GM18498 (cell line): ENCODE measurements around the gene XRCC1.
"Not testable (repeated sequence)": the region's sequence is repeated elsewhere in the genome, so short reads cannot be mapped to it uniquely, and the experiment has no call there.

Experiments
- ATAC-seq: cut with Tn5 transposase; IDR thresholded peaks from one replicate; pipeline ENCODE4 v1.9.1; 2021; ENCODE audit warnings: mild to moderate bottlenecking, moderate library complexity; ENCODE audit not compliant: unreplicated experiment

The XRCC1 gene

DNA sequence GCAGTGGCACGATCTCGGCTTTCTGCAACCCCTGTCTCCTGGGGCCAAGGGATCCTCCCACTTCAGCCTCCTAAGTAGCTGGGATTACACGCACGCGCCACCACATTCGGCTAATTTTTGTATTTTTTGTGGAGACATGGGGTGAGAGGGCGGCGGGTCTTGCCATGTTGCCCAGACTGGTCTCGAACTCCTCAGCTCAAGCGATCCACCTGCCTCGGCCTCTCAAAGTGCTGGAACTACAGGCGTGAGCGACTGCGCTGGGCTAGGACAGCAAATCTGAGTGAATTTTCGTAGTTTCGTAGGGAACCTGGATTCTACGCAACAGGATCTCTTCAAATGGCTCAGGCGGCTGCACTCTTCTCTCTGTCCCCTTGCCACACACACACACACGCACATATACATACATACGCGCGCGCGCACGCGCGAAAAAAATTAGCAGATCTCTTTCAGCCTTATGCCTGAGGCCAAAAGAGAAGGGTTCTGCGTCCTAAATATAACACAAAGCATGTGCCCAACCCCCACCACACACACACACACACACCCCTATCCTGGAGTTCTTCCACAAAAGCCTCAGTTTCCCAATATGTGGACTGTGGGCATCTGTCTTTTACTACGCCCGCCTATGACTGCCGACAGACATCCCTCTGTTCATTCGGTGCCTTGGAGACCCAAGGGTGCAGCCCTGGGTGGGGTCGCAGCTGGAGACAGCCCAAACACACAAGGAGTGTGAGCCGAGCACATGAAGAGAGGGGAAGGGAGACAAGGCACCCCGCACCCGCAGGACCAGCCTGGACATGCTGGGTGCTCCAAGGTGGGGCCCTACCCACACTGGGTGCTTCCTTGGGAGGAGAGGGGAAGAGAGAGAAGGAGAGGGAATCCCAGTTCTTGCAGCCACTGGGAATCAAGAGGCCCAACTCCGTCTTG lies 890 bp upstream of the XRCC1 start:
- no peak for ATAC-seq

DNA sequence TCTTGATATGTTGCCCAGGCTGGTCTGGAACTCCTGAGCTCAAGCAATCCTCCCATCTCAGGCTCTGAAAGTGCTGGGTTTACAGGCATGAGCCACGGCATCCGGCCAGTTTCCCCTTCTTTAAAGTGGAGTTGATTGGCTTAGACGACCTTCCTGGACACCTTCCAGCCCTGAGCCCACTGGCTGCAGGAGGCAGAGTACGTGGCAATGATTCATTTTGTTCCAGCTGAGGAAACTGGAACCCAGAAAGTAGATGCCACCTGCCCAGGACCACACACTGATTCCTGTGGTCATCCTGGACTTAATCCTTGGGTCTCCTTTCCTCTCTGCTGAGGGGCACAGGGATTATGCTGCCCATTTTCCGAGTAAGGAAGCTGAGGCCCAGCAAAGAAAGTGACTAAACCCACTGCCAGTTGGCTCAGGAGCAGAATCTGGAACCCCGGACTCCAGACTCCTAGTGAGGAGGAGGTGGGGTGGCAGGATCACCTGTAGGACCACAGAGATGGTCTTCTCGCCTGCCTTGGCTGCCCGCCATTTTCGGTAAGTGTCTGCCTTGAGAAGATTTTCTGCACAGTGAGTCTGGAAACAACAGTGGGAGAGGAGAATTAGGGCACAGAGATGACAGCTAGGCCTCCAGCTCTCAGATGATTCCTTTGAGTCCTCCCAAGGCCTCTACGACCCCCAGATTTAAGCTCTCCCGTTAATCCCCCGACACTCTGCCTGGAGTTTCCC lies 737 bp downstream of the XRCC1 start:
- ATAC-seq = no peak

DNA sequence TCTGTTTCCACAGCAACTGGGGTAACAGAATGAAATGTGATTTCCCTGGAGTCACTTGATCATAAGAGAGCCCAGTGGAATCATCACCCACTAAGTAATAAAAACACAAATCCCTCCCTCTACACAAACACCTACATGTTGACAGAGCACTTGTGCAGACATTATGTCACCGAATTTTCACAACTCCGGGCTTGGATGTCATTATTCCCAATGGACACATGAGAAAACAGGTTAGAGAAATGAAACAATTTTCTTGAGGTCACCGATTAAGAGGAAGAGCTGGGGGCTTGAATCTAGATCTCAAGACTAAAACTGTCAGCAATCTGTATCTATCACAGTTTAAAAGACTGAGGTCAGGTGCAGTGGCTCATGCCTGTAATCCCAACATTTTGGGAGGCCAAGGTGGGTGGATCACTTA lies 3.1 kb downstream of the XRCC1 start:
- ATAC-seq = no peak

DNA sequence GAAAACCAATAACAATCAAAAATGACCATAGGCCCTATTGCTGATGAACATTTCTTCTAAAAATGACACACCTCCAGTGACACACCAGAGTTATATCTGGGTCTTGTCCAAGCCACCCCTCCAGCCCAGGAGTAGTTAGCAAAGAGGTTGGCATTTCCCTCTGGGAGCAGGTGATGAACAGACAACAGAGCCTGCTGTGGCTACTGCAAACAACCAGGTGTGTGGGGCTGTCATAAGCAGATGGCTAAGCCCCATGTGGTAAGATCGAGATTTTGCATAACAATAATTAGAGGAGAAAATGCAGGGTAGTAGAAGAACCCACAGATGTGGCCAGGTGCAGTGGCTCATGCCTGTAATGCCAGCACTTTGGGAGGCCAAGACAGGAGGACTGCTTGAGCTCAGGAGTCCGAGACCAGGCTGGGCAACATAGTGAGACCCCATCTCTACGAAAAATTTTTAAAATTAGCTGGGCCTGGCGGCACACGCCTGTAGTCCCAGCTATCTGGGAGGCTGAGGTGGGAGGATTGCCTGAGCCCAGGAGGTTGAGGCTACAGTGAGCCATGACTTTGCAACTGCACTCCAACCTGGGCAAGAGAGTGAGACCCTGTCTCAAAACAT lies 5.0 kb downstream of the XRCC1 start:
- ATAC-seq = no peak

DNA sequence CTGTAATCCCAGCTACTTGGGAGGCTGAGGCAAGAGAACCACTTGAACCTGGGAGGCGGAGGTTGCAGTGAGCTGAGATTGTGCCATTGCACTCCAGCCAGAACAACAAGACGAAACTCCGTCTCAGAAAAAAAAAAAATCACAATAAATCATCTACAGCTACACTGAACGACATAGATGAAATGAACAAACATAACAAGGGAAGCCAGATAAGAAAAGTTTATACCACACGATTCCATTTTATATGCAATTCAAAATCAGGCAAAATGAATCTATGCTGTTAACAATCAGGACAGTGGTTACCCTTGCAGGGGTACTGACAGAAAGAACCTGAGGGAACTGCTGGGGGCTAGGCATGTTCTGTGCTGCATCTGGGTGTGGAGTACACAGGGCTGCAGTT lies 5.7 kb downstream of the XRCC1 start:
- ATAC-seq = no peak

GRCh38 chr19:43564800-43565199 lies 10.5 kb downstream of the XRCC1 start:
- ATAC-seq = no peak

DNA sequence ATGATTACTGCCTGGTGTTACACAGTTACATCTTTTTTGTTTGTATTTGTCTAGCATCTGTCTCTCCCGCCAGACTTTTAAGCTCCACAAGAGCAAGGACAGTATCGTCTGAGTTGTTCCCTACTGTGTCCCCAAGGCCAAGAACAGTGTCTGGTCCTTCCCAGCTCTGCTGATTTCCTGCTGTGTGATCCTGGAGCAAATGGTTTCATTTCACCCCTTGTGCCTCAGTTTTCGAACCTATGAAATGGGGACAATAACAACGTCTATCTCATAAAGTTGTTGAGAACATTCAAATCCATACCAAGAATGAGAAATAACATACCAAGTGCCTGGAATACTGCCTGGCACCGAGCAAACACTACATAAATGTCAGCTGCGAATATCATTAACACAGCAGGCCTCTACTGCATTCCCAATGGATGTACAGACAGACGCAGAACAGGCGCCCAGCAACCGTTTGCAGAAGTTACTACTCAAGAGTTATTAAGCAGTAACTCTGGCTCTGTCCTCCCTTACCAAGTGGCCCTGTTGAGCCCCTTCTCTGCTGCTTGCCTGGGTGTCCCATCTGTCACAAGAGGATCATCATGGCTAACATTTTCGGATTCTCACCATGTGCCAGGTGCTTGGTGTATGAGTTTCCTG lies 11.4 kb downstream of the XRCC1 start:
- ATAC-seq = no peak

GRCh38 chr19:43562698-43563241 lies 12.6 kb downstream of the XRCC1 start:
- ATAC-seq = peak; percentile 81

DNA sequence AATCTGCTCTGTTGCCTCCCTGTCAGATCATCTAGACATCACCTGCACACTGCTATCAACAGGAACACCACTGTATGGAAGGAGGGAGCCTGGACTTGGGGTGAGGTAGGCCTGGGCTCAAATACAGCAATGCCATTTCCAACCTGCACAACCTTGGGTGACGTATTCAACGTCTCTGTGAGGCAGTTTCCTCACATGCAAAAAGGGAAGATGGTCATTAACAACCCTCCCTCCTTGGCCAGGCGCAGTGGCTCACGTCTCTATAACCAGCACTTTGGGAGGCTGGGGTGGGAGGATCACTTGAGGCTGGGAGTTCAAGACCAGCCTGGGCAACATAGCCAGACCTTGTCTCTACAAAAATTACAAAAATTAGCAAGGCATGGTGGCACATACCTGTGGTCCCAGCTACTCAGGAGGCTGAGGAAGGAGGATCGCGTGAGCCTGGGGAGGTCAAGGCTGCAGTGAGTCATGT lies 13.1 kb downstream of the XRCC1 start:
- no peak for ATAC-seq

DNA sequence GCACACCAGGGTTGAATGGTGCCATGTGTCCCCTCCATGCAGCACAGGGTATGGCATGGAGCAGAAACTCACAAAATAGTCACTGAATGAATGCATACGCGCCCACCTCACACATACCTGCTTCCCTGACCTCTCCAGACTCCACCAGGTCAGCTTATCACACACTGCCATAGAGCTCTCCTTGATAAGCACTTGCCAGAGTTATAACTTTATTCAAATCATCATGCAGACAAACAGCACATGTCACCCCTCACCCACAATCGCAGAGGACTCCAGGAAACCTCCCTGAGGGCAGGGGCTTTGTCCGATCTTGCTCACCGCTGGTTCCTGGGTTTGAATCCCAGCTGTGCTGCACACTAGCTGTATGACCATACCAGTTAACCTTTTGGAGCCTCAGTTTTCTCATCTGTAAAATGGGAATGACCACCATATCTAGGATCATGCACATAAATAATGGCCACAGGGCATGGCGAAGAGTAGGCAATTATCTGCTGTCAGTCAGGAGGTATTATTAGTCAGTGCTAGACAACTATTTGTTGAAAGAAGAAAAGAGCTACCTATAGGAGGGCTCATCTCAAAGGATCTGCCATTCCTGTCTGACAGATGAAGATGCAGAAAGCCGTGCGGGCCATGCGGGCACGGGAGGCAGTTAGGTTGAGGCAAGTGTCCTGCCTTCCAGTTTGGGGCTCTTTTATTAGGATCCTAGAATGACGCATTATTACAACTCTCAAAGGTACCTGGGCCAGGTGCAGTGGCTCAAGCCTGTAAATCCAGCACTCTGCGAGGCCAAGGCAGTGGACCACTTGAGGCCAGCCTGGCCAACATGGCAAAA lies 14.0 kb downstream of the XRCC1 start:
- ATAC-seq = no peak

GRCh38 chr19:43560687-43561086 lies 14.6 kb downstream of the XRCC1 start:
- no peak for ATAC-seq

DNA sequence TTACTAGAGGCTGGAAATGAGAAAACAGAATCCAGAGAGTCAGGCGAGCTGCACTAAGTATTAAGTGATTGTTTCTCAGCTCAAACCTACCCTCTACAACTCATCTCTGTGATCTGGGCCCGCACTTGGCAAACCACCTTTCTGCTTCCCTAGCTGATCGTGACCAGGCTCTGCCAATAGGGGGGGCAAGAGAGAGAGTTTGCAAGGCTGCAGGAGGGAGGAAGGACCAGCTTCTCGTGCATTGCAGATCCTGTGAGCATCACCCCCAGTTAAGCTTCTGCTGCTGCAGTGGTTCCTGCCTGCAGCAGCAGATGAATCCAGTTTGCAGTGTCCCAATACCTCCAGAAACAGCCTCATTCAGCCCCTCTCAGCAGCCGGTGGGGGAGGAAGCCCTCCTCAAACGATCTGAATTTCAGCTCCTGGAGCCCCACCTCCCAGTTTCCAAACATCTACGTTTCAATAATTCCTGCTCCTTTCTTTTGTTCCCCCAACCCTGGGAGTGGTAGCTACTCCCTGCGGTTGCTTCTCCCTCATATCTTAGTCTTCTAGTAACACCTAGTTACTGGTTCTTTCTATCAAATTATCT lies 20.0 kb downstream of the XRCC1 start:
- ATAC-seq = no peak

DNA sequence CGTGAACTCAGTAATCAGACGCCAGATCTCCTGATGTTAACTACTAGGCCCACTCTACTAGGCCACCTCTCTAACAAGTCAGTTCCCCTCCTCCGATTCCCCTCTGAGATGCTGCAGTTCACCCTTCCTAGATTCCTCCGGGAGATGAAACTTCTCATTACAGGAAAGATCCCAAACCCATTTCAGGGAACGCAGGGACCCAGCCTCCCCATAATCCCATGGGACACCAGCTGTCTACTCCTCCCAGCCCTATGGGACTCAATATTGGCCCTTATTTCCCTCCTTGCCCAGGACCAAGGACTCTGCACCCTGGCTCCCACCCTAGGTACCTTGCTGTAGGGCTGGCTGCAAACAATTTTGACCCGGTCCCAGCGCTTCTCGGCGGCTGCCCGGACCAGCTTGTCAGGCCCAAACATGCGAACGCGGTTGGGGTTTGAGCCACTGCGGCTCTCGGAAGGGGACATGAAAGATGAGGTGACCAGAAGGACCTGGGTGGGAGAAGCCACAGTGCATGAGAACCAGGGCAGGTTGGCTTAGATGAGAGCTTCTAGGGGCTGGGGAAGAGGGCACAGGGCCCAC lies 20.9 kb downstream of the XRCC1 start:
- no peak for ATAC-seq

- ATAC-seq = no peak
Measured at GRCh38 chr19:43553656-43554055, 21.7 kb downstream of the XRCC1 start.

DNA sequence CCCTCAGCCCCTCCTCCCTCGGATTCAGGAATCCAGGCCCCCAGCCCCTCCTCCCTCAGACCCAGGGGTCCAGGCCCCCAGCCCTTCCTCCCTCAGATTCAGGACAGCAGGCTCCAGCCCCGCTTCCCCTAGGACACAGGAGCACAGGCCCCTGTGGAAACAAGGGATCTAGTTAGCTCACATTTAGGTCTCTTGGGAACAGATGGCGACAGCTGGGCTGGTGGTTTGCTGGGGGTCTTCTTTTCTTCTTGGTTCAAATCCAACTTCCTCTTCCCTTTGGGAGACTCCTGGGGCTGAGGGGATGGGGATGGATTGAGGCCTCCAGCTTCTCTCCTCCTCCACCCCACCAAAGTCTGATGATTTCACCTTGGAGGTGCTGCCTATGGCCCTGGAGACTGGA lies 22.7 kb downstream of the XRCC1 start:
- ATAC-seq = no peak

DNA sequence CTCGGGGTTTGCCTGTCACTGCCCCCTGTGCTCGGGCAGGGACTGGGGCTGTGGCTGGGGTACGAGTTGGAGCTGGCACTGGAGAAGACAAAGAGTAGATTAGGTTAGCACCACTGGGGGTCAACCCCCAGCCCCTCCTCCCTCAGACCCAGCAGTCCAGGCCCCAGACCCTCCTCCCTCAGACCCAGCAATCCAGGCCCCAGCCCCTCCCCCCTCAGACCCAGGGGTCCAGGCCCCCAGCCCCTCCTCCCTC lies 23.2 kb downstream of the XRCC1 start:
- no peak for ATAC-seq

- no peak for ATAC-seq
Measured at GRCh38 chr19:43551399-43552197, 23.7 kb downstream of the XRCC1 start.

DNA sequence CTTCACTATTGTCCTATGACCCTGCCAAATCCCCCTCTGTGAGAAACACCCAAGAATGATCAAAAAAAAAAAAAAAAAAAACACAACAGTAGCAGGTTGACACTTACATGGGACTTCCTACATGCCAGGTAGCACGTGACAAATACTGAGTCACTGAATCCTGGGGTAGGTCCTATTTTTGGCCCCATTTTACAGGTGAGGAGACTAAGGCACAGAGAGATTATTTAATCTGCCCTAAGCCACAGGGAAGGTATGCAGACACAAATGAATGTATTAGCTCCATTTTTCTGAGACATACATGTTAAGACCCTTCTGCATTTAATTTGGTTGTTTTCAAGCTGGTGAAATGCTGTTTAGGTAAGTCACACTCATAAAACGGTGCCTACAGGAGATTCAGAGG lies 26.6 kb downstream of the XRCC1 start:
- no peak for ATAC-seq

- ATAC-seq = not testable (repeated sequence)
Measured at GRCh38 chr19:43547926-43548325, 27.4 kb downstream of the XRCC1 start.
